NCI-H226 (cell line): ENCODE data around the gene ANKHD1.

Experiments used
- DNase-seq: peaks from one replicate; pipeline ENCODE4 v3.0.0-alpha.2; 2015

Gene ANKHD1

DNA sequence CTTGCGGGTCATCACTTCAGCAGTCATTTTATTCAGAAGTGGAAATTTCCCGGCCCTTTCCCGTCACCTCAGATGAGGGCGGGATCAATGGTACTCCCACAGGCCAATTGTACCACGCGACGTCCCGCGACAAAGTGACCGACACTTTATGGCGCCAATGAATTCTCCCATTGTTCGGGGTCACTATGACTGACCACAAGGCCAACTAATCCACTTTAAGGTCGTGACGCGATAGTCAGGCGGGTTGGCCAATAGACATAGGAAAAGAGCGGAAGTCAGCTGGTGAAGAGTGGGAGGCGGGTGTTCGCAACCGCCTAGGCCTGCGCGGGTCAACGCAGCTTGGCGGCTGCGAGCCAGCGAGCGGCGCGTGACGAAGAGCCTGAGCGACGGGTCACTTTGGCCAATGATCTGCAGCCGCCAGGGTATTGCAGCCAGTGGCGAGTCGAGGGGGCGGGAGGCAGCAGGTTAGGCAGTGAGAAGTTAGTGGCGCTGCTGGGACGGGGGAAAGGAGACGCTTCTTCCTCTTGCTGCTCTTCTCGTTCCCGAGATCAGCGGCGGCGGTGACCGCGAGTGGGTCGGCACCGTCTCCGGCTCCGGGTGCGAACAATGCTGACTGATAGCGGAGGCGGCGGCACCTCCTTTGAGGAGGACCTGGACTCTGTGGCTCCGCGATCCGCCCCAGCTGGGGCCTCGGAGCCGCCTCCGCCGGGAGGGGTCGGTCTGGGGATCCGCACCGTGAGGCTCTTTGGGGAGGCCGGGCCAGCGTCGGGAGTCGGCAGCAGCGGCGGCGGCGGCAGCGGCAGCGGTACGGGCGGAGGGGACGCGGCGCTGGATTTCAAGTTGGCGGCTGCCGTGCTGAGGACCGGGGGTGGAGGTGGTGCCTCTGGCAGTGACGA lies at the start of gene ANKHD1:
TSS of gene ANKHD1 (plus strand) at position 472 of the 896 bp plus-strand sequence. CDS start at position 607, 135 bp downstream.
- peak; percentile 100 for DNase-seq

DNA sequence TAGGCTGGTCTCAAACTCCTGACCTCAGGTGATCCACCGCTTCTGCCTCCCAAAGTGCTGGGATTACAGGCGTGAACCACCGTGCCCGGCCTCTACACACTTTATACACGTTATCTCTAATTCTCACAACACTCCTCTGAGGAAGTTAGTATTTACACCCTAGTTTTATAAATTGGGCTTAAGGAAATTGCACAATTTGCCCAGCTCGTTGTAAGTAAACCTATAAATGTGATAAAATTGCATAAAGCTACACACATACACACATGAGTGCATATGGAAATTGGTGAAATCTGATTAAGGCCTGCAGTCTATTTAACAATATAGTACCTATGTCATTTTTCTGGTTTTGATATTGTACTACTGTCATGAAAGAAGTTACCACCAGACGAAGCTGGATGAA lies 46.1 kb upstream of the ANKHD1 start:
- no peak for DNase-seq

DNA sequence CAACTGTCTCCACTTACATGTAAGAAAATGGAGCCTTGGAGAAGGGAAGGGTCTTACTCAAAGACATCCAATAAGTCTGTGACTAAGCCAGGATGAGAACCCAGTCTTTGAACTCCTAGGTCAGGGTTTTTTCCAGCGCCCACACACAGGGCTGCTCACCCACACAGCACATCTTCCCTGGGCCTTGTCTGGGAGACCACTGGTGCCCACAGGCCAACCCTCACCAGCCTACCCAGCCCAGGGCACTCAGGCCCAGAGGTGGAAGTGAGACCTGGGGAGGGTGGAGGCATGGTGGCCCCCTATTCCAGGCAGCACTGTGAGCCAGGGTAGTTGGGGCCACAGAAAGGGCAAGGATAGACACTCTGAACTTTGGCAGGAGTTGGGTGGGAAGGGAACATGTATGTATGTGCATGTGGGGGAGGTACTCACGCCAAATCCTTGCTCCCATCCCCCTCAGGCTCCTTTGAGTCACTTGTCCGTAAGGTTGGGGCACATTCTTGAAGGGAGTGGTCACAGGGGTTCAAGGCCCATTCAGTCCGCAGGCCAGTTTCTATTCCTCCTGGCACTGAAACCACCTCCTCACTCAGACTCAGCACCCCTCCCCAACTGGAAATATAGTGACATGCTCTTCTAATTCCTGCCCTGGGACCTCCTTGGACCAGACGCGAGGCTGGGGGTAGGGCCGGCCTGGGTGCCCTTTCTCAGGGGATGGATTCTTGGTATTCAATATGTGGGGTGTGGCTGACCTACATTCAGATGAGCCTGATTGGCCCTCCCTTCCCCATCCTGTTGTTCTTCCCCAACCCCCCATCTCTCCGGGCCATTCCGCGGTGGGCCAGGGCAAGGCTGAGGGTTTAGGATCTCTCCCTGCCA lies 44.5 kb upstream of the ANKHD1 start:
- no peak for DNase-seq

- DNase-seq = peak; percentile 81
Measured at GRCh38 chr5:140357726-140358093, 43.9 kb upstream of the ANKHD1 start.

DNA sequence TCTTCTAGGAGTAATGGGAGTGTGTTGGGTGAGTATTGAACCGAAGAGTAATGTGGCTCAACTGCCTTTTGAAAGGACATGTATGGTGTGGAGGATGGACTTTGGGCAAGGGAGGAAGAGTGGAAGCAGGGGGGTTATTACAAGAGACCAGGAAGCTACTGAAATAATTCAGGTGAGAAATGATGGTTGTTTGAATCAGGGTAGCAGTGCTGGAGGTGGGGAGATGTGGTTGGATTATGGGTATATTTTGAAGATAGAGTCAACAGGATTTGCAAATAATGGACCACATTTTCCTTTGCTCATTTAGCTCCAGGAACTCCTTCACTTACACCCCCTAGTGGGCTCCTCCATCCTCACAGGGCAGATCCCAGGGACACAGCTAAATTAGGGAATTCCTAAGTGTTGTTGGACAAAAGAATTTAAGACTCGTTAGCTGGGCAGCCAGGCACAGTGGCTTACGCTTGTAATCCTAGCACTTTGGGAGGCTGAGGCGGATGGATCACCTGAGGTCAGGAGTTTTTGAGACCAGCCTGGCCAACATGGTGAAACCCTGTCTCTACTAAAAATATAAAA lies 42.8 kb upstream of the ANKHD1 start:
- peak; percentile 45 for DNase-seq

DNA sequence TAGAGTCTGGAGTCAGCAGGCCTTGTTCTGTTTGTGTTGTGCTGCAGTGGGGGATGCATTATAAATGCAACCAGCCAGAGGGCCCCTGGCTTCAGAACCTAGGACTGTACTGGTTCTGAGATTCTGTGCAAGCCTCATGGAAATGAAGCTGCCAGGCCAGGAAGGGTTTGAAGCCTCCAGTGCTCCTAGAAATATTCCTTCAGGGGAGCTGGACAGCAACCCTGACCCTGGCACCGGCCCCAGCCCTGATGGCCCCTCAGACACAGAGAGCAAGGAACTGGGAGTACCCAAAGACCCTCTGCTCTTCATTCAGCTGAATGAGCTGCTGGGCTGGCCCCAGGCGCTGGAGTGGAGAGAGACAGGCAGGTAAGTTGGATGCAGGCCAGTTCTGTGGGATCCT lies 41.5 kb upstream of the ANKHD1 start, which contains the start of gene SLC4A9:
TSS of gene SLC4A9 (plus strand) at position 94 of the 400 bp plus-strand sequence. CDS start at position 137, 43 bp downstream.
- no peak for DNase-seq

DNA sequence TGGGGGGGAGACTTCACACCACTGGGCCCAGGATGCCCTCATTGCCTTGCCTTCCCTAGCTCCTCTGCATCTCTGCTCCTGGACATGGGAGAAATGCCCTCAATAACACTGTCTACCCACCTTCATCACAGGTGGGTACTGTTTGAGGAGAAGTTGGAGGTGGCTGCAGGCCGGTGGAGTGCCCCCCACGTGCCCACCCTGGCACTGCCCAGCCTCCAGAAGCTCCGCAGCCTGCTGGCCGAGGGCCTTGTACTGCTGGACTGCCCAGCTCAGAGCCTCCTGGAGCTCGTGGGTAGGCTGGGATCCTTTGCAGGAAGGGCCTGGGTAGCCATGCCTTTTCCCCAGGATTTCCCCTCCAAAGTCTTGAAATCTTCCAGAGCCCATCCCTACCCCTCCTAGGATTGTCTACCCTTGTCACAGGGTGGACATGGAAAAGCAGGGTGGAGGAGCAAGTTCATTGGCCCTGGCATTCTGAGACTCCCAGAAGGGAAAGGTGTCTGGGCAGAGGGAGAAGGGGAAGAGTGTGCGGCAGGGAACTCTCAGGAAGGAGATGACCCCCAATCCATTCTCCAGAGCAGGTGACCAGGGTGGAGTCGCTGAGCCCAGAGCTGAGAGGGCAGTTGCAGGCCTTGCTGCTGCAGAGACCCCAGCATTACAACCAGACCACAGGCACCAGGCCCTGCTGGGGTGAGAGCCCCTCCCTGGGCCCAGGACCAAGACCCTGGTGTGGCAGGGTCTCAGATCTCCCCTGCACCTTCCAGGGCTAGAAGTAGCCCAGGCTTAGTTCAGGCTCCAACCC lies 40.8 kb upstream of the ANKHD1 start:
- no peak for DNase-seq

GRCh38 chr5:140361901-140362300 lies 39.7 kb upstream of the ANKHD1 start:
- DNase-seq = no peak

DNA sequence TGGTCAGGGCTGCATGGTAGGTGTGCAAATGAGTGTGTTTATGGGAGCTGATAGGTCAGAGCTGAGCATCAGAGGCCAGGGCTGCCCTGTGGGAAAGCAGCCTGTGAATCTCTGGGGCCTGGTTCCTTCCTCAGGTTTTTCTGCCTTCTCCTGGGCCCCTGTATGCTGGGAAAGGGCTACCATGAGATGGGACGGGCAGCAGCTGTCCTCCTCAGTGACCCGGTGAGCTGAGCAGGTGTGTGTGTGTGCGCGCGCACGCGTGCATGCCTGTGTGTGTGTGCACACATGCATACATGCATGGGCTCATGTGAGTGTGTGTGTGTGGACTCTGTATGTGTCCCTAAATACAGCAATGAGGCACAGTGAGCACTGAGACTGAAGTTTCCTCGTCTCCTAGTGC lies 39.3 kb upstream of the ANKHD1 start:
- no peak for DNase-seq

GRCh38 chr5:140362875-140363630 lies 38.6 kb upstream of the ANKHD1 start:
- peak; percentile 53 for DNase-seq

DNA sequence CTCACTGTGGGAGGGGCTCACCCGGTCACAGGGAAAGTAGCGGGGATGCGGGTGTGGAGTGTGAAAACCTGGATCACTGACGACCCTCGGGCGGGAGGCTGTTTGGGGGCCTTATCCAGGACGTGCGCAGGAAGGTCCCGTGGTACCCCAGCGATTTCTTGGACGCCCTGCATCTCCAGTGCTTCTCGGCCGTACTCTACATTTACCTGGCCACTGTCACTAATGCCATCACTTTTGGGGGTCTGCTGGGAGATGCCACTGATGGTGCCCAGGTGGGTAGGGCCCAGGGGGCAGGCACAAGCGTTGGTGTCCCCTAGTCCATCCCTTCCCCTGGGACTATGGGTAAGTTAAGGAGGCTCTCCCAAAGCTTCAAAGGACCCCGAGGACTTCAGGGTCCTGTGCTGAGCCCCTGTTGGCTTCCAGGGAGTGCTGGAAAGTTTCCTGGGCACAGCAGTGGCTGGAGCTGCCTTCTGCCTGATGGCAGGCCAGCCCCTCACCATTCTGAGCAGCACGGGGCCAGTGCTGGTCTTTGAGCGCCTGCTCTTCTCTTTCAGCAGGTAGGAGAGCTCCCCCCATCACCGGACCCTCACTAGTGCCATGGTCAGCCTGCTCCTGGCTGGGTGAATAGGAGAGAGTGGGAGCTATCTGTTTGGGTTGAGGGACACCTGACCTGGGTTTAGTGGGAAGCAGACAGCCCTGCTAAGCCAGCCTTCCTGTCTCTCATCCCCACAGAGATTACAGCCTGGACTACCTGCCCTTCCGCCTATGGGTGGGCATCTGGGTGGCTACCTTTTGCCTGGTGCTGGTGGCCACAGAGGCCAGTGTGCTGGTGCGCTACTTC lies 37.8 kb upstream of the ANKHD1 start:
- DNase-seq = no peak

DNA sequence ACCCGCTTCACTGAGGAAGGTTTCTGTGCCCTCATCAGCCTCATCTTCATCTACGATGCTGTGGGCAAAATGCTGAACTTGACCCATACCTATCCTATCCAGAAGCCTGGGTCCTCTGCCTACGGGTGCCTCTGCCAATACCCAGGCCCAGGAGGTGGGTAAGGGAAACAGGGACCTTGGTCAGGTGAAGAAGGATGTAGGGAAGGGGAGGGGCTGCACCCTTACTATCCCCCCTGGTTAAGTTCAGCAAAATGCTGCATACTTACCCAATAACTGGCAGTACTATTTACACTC lies 37.2 kb upstream of the ANKHD1 start:
- DNase-seq = no peak

GRCh38 chr5:140365282-140365681 lies 36.4 kb upstream of the ANKHD1 start:
- DNase-seq = peak; percentile 23

DNA sequence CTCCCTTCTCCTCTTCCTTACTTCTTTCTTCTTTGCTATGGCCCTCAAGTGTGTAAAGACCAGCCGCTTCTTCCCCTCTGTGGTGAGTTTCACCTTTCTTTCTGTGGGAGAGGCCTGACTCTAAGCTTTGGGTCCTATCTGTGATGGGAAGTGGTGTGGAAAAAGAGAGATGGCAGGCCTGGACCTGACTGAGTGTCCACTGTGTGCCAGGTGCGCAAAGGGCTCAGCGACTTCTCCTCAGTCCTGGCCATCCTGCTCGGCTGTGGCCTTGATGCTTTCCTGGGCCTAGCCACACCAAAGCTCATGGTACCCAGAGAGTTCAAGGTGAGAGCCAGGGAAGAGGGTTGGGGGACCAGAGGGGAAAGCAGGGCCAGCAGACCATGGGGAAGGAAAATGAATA lies 35.7 kb upstream of the ANKHD1 start:
- no peak for DNase-seq

GRCh38 chr5:140366589-140367255 lies 34.9 kb upstream of the ANKHD1 start:
- DNase-seq = no peak

DNA sequence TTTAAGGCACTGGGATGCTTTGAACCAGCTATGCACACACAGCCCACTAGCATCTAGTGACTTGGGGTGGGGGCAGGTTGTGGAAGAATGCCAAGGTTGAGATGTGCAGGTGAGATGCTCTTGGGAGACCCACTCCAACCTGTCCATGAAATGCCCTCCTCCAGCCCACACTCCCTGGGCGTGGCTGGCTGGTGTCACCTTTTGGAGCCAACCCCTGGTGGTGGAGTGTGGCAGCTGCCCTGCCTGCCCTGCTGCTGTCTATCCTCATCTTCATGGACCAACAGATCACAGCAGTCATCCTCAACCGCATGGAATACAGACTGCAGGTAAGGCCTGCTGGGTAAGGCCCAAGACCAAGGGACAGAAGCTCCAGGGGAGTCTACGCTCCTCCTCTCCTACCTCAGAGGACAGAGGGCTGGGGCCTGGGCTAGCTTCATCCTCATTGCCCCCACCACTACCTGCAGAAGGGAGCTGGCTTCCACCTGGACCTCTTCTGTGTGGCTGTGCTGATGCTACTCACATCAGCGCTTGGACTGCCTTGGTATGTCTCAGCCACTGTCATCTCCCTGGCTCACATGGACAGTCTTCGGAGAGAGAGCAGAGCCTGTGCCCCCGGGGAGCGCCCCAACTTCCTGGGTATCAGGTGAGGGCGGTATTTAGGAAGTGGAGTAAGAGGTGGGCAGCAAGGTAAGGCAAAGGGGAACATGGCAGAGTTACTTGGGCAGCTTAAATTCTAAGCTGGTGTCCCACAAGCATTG lies 34.2 kb upstream of the ANKHD1 start:
- DNase-seq = no peak

- DNase-seq = no peak
Measured at GRCh38 chr5:140371356-140372151, 30.1 kb upstream of the ANKHD1 start.

DNA sequence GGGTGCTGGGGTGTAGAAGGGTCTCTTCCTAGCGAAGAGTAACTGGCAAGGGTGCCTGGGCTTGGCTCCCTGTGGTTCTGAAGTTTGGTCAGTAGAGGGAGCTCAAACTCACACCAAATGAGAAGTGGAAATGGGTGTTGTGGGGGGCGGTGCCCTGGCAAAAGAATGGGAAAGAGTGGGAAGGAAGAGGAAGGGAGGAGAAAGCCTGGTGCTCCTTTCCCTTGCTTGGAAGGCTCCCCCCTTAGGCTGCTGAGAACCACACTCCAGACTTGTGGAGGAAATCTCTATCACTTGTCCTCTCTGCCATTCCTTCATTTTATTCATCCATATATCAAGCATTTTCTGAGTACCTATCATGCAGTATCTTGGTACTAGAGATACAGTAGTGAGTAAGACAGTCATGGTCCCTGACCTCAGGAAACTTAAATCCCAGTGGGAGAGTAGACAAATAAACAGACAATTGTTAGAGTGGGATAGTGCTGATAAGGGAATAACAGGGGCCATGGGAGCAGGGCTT lies 28.6 kb upstream of the ANKHD1 start:
- peak; percentile 74 for DNase-seq

GRCh38 chr5:140381351-140381750 lies 20.3 kb upstream of the ANKHD1 start:
- DNase-seq = no peak
